Right forelimb (tissue), 1 donor: ENCODE results near the gene LRRC17.
A peak's percentile ranks its signal among the peaks of the same experiment; 100 is the strongest.

Source experiments
- DNase-seq: peaks from one replicate; pipeline ENCODE4 v3.0.0-alpha.2; 2018

Gene LRRC17, protein sequence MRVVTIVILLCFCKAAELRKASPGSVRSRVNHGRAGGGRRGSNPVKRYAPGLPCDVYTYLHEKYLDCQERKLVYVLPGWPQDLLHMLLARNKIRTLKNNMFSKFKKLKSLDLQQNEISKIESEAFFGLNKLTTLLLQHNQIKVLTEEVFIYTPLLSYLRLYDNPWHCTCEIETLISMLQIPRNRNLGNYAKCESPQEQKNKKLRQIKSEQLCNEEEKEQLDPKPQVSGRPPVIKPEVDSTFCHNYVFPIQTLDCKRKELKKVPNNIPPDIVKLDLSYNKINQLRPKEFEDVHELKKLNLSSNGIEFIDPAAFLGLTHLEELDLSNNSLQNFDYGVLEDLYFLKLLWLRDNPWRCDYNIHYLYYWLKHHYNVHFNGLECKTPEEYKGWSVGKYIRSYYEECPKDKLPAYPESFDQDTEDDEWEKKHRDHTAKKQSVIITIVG

GRCh38 chr7:102912742-102913141 is at the start of gene LRRC17:
Gene LRRC17, plus strand, starts transcription at chr7:102913000. Its CDS starts 20,914 bp downstream, at chr7:102933914.
- peak; percentile 76 for DNase-seq

- DNase-seq, result no peak
Observed at GRCh38 chr7:102864958-102865357, 47.8 kb upstream of the LRRC17 start.

DNA sequence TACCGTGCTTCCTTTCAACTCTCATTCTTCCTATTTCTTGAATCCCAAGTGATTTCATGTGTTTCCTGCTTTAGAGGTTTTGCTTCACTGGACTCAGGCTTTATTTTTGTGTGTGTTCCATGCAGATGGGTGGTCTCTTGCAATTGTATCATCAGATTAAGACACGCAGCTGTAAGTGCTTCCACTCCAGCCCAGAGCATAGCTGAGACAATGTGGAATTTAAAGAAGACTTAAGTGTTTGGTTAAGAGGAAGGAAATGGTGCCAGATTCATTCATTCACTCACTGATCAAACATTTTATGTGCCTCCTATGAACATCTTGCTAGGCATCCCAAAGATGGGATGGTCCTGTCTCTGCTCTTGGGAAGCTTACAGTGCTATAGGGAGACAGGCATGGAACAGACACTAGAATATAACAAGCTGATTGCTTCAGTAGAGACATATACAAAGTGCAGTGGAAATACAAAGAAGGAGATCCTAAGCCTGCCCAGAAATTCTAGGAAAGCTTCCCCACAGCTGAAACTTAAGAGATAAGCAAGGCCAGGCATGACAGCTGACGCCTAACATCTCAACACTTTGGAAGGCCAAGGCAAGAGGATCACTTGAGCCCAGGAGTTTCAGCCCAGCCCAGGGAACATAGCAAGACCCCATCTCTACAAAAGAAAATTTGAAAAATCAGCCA is 46.1 kb upstream of the LRRC17 start:
- DNase-seq, result no peak

DNA sequence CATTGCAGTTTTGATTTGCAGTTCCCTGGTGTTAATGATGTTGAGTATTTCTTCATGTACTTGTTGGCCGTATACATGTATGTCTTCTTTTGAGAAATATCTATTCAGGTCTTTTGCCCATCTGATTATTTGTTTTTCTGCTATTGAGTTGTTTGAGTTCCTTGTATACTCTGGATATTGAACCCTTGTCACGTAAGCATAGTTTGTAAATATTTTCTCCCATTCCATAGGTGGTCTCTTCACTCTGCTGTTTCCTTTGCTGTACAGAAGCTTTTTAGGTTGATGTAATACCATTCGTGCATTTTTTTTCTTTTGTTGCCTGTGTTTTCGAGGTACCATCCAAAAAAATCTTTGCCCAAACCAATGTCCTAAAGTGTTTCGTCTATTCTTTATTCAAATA is 43.6 kb upstream of the LRRC17 start:
- no peak for DNase-seq

DNA sequence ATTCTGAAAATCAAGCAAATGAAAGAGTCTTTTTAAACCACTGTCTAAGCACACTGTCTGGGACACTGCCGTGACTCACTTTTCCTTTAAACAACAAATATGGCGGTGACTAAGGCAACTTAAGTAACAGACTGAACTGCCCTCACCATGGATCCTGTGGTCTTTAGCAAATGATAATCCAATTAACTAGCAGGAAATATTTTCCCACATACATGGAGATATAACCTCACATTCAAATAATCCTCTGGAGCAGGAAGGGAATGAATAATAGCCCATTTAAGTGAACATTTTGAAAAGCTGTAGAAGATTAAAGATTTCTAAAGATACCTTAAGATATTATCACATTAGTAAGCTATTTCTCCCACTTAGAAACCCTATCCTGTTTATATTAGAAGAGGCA is 40.3 kb upstream of the LRRC17 start:
- DNase-seq, result no peak

DNA sequence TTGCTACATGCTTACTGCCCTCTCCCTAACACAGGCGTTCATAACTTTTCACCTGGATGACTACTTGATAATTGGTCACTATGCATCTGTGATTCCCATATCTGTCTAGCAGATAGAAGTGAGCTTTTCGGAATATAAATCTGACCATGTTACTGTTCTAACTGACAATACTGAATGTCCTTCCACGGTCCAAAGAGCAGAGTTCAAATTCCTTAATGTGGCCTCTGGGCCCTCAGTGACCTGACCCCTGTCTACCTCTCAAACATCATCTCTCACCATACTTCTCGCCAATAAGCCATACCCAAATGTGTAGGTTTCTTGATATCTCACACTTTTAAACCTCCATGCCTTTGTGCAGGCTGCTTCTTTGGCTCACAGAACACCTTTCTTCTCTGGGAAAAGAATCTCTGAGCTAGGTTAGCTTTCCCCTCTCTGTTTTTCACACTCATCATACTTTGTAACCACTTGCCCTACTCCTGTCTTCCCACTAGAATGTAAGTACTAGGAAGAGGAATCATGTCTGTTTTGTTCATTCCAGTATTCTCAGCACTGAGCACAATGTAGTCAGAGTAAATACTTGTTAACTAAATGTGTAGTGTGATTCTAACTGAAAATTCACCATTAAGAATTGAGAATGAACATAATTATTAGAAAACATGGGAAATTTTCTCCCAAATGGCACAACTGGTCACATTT is 39.2 kb upstream of the LRRC17 start:
- DNase-seq, result no peak

GRCh38 chr7:102874166-102874829 is 38.5 kb upstream of the LRRC17 start:
- DNase-seq, result no peak

DNA sequence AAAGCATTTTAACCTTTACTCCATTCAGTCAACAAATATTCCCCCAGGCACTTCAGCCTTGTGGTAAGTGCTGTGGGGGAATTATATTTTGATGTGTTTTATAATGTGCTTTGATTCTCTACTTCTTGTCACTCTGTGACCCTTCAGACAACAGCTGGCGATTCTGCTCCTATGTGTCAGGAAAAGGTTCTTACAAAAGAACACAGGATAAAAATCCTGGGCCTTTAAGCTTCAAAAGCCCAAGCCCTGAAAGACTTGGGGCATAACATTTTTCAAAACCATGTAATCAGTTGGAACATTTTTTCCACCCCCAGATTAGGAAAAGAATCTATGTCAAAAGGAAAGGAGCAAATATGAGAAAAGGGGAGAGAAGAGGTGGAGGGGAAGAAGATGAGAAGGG is 37.8 kb upstream of the LRRC17 start:
- DNase-seq, result no peak

DNA sequence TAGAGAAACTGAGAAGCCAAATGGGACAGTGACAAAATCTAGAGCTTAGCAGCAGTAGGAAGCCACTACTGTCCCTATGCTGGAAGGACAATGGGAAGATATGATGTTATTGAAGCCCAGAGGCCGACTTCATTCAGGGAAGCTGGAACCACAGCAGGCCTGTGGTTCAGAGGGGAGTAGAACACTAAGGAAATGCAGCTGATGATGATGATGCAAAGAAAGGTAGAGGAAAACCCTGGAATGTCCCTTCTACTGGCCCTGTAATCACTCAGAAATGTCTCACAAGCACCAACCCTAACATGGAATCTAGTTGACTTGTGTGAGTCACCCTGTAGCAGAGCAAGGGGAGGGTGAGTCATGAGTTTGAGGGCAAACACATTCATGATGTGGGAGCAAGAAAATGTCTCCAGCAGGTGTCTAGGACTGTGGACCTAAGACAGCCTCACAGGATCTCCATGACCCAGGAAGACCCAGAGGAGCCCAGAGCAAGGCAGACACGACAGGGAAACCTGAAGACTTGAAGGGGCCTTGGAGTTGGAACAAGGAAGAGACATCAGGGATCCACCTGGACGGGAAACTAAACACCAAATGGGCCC is 37.0 kb upstream of the LRRC17 start:
- no peak for DNase-seq

GRCh38 chr7:102883098-102883860 is 29.5 kb upstream of the LRRC17 start:
- no peak for DNase-seq

GRCh38 chr7:102888561-102889233 is 24.1 kb upstream of the LRRC17 start:
- no peak for DNase-seq

- no peak for DNase-seq
Observed at GRCh38 chr7:102889851-102890250, 22.9 kb upstream of the LRRC17 start.

DNA sequence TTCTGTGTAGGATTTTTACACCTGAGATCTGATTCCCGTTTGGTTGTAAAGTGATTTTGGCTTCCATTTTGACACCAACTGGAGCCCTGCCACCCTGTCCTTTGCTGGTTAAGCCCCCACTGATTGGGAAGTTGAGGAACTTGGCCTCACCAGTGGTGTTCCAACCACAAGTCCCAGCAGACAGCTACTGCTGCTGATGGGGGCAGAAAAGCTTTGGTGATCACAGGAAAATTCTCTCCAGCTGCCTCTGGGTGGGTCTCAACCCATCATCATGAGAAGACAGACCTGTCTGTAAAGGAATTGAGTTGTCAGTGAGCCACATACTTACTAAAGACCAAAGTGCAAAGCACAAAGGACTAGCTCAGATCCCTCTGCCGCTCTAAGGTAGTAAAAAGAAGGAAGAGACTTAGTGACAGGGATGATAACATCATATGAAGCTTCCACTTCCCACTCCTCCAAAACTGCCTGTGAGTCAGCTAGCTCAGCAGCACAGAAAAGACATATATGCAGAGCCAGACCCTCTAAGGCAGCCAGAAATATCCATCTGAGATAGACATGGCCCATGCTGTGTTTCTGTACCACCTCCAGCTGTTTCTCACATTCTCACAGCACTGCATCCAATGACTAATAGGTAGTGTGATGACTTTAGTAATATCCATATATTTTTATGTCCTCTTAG is 22.4 kb upstream of the LRRC17 start:
- DNase-seq, result no peak

DNA sequence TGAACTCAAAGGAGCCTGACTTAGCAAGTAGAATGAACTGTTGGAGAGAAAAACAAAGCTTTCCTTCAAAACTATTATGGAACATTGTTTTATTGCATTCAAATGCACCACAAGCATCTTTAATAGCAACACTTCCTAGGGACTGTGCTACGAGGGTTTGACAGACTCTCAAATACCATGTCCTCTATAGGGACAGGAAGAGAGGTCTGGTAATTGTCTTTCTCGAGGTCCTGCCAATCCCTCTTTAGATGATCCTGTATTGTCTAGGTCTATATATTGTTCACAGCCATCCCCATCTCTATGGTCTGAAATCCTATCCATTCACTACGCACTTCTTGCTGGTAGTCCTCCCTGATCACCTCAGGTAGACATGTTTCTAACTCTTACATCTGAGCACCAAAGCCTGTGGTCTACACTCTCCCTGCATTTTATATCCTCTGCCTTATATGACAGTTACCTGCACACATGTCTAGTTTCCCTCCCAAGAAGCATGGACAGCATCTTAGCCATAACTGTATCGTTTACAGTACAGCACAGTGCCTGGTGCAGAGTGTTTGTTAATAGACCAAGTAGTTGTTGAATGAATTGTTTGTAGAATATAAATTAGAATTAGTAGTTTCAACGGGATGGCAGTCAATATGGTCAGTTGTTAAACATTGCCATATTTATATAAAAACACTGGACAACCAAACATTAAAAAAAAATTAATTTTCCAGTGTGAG is 21.7 kb upstream of the LRRC17 start:
- DNase-seq, result no peak

DNA sequence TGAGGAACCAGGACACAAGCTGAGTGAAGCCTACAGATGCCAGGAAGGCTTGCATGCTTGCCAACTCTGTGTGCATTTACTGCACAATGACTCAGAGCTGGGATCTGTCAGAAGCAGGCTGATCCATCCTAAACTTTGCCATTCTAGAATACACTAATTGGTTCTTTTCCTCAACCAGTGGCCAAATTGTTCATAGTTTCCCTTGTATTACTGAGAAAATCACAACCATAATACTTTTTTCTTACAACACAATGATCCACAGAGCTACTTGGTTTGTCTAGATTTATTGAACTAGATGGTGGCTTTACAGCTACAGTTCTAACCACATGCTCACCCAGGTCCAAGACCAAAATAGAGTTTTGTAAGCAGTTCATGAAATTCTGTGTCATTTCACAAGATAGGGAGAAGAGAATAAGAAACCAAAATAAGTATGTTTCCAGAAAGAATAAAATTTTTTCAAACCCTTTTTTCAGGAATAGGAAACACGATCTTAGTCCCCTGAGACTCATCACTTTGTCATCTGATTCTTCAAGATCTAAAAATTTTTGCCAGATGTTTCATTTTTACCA is 21.0 kb upstream of the LRRC17 start:
- no peak for DNase-seq

DNA sequence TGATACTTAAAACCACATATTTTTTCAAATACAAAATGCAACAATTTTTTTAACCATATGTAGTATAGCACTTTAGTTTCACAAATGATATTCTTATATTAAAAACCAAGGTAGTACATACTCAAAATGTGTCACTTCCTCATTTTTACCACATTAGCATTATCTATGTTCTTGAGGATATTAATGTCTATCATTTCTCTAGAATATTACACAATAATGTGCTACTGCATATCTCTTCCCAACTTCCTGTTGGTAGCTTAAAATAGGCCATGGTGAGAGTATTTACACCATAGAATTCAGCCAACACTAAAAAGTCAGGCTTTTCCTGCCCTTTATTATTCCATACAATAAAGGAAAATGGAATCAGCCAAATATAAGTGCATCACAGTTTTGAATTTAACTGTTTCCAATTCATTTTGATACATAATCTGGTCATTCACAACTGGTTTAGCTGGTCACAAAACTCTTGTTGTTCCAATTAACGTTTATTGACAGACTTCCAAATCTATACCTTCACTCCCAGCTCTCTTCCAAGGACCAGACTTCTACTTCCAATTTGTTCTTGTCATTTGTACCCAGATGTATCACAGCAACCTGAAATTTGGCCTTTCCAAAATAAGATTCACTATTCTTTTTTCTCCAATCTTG is 20.0 kb upstream of the LRRC17 start:
- no peak for DNase-seq

- DNase-seq, result no peak
Observed at GRCh38 chr7:102895602-102896001, 17.2 kb upstream of the LRRC17 start.

DNA sequence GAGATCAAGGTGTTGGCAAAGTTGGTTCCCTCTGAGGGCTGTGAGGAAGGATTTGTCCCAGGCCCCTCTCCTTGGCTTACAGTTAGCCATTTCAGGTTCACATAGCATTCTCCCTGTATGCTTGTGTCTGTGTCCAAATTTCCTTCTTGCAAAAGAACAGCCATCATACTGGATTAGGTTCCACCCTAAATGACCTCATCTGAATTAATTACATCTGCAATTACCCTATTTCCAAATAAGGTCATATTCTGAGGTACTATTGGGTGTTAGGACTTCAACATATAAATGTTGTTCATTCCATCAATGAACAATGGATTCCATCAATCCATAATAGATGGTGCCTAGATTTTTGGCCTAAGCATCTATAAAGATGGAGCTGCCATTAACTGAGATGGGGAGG is 16.2 kb upstream of the LRRC17 start:
- no peak for DNase-seq

- no peak for DNase-seq
Observed at GRCh38 chr7:102897211-102897631, 15.6 kb upstream of the LRRC17 start.
